ENCODE measurements around the gene MAD2L1BP.
"Not testable (repeated sequence)": the region's sequence is repeated elsewhere in the genome, so short reads cannot be mapped to it uniquely, and the experiment has no call there.

MAD2L1BP gene

DNA sequence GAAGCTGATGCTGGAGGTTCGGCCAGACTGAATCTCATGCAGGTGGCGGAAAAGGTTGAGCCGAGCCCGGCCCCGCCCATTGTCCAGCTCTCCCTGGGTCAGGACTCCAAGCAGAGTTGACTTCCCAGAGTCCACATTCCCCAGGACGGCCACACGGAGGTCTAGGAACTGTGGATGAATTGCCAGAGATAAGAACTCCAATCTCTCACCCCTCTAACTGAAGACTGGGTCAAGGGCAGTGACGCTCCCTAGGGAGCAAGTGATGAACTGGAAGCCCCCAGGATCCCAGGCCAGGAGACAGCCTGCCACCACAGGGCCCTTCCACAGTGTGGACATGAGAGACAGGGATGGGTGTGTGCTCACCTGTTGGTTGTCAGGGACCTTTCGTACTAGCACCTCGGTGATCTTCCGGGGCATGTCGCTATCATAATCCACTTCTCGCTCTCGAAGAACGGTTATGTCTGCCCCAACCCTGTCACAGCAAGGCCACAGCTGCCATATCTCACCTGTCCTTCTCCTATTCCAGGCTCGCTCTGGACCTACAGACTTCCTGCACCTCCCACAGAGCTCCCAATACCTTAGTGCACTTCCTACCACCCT is 10.1 kb upstream of the MAD2L1BP start:
- DNase-seq (ENCODE audit: low read depth in 3 of 3) = no peak

GRCh38 chr6:43627008-43627825 is 8.4 kb upstream of the MAD2L1BP start:
- DNase-seq (ENCODE audit: low read depth in 3 of 3) = no peak

DNA sequence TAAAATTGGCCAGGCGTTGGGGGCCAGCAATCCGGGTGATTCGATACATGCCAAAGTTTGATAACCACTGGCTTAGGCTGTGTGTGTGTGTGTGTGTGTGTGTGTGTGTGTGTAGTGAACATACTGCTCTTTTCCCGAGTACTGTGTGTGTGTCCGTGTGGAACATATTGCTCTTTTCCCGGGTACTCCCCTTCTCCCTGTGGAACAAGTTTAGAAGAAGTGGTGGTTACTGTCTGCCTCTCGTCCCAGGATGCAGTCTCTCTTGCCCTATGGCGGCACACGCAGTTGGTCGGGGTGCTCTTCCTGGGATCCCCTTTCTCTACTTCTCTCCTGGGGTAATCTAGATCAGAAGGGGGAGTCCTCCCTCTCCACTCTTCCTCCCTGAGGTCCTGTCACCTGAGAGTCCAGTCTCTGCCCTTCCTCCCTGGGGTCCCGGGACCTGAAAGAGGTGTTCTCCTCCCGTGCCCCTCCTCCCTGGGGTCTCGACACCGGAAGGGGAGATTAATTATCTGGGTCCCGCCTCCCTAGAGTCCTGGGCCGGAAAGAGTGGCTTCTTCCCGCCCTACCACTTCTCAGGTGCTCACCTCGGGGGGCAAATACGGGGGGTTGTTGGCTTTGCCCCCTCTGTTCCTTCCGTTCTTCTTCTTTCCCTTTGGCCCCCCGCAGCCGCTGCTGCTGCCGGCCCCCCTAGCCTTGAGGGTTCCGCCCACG is 7.1 kb upstream of the MAD2L1BP start:
- peak in 2 of 3 experiments; percentile 26 to 32 for DNase-seq (ENCODE audit: low read depth in 3 of 3)

DNA sequence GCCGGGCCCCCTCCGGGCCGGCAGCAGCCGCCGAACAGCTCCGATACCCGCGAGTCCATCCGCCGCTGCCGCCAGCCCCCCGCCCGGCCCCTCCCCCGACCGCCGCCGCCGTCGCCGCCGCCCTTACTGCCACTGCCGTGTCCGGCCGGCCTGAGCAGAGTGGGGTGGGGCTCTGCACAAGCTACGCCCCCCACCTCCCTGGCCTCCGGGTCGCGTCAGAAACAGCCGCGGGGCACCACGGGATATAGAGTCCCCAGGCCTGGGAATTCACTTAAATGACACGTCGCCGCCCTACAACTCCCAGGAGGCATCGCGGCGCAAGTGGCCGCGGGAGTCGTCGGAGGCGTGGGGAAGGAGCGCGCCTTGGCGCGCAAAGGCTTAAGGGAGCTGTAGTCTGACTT is 6.5 kb upstream of the MAD2L1BP start, which contains the start of gene GTPBP2:
GTPBP2 (minus strand) TSS at position 161 of the 401 bp plus-strand sequence; CDS start at position 59, 102 bp downstream.
- peak; percentile 83 to 96 (median 92) for DNase-seq (ENCODE audit: low read depth in 3 of 3)

- peak; percentile 62 to 74 (median 69) for DNase-seq (ENCODE audit: low read depth in 3 of 3)
These were observed 5.9 kb upstream of the MAD2L1BP start for GRCh38 chr6:43629505-43630300.

DNA sequence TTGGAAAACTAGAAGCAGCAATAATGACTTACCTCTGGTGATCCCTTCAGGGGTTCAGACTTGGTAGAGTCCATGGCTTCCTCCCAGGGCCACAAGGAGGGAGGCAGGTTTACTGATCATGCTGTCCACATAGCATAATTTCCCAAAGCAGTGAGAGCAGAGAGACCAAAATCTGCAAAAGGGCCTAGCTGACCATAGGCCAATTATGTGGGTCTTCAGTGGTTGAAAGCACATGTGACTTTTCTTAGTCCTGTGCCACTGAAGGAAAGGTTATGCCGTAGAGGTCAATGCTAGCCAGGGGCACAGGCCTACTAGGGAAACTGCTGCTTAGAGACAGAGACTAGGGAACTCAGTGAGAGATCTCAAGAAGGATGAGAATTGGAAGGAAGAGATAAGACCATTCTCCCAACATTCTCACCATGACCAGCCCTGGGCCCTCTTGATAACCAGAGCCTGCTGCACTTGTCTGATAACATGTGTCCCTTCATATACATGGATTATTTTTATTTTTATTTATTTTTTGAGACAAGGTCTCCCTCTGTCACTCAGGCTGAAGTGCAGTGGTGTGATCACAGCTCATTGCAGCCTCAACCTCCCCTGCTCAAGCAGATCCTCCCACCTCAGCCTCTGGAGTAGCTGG is 4.5 kb upstream of the MAD2L1BP start:
- no peak for DNase-seq (ENCODE audit: low read depth in 3 of 3)

DNA sequence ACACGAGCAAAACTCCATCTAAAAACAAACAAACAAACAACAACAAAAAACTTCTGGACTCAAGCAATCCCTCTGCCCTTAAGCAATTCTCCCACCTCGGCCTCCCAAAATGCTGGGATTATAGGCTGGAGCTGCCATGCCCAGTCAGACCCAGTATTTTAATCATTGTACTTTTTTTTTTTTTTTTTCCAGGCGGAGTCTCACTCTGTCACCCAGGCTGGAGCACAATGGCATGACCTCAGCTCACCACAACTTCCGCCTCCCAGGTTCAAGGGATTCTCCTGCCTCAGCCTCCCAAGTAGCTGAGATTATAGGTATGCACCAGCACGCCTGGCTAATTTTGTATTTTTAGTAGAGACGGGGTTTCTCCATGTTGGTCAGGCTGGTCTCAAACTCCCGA is 2.6 kb upstream of the MAD2L1BP start:
- DNase-seq (ENCODE audit: low read depth in 3 of 3) = not testable (repeated sequence)

DNA sequence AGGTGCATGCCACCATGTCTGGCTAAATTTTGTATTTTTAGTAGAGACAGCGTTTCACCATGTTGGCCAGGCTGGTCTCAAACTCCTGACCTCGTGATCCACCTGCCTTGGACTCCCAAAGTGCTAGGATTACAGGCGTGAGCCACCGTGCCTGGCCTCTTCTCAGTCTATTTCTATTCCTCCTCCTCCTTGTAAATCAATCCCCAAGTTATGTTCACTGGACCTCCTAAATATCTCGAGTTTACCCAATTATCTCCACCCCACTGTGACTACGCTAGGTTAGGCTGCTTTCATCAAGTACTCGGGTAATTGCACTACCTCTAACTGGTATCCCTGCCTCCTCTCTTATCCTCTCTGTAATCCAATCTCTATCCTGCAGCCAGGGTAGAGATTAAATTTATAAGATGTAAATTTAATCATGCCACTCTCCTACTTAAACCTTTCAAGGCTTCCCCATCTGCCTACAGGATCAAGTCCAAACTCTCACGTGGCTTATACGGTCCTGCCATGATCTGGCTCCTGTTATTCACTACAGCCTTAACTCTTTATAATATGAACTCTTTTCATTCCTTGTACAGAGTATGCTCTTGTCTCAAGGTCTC is 837 bp upstream of the MAD2L1BP start:
- no peak for DNase-seq (ENCODE audit: low read depth in 3 of 3)

GRCh38 chr6:43636308-43636659 is 644 bp downstream of the MAD2L1BP start:
- DNase-seq (ENCODE audit: low read depth in 3 of 3) = no peak

GRCh38 chr6:43639984-43640800 is 4.6 kb downstream of the MAD2L1BP start:
- no peak for DNase-seq (ENCODE audit: low read depth in 3 of 3)

DNA sequence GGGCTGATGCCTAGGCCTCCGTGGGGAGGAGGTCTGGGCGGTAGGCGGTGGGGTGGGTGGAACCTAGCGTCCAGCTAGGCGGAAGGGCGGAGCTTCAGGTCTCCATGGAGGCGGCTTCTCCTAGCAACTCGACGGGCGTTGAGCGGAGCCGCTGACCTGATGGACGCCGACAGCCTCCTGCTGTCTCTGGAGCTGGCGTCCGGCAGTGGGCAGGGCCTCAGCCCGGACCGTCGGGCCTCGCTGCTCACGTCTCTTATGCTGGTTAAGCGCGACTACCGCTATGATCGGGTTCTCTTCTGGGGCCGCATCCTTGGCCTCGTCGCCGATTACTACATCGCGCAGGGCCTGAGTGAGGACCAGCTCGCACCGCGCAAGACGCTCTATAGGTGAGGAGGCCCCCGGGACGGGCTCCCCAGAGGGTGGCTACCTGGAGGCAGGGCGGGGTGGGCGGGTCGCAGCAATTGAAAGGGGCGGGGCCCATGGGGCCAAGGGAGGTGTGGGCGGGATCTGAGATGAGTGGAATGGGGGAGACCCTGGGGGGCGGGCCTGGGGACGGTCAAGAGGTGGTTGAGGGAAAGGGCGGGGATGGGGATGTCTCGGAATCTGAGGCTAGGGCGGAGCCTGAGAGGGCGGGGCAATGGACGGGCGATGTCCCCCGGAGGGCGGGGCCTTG is 9.4 kb downstream of the MAD2L1BP start, which contains the start of gene RSPH9:
RSPH9 (plus strand) TSS at position 97 of the 673 bp plus-strand sequence; CDS start at position 160, 63 bp downstream.
- DNase-seq (ENCODE audit: low read depth in 3 of 3) = peak; percentile 34 to 47 (median 44)

- no peak for DNase-seq (ENCODE audit: low read depth in 3 of 3)
These were observed 9.9 kb downstream of the MAD2L1BP start for GRCh38 chr6:43645613-43645964.

- no peak for DNase-seq (ENCODE audit: low read depth in 3 of 3)
These were observed 12.0 kb downstream of the MAD2L1BP start for GRCh38 chr6:43647613-43648012.

GRCh38 chr6:43648248-43648647 is 12.6 kb downstream of the MAD2L1BP start:
- no peak for DNase-seq (ENCODE audit: low read depth in 3 of 3)

DNA sequence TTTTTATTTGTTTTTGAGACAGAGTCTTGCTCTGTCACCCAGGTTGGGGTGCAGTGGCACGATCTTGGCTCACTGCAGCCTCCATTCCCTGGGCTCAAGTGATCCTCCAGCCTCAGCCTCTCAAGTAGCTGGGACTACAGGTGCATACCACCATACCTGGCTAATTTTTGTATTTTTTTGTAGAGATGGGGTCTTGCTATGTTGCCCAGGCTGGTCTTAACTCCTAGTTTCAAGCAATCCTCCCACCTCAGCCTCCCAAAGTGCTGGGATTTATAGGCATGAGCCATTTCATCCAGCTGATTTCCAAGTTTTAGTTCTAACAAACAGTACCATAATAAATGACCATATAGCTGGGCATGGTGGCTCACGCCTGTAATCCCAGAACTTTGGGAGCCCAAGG is 17.2 kb downstream of the MAD2L1BP start:
- DNase-seq (ENCODE audit: low read depth in 3 of 3) = not testable (repeated sequence)

GRCh38 chr6:43657221-43657802 is 21.7 kb downstream of the MAD2L1BP start:
- no peak for DNase-seq (ENCODE audit: low read depth in 3 of 3)

- no peak for DNase-seq (ENCODE audit: low read depth in 3 of 3)
These were observed 22.5 kb downstream of the MAD2L1BP start for GRCh38 chr6:43658161-43658560.

- DNase-seq (ENCODE audit: low read depth in 3 of 3) = not testable (repeated sequence)
These were observed 27.3 kb downstream of the MAD2L1BP start for GRCh38 chr6:43662948-43663347.

DNA sequence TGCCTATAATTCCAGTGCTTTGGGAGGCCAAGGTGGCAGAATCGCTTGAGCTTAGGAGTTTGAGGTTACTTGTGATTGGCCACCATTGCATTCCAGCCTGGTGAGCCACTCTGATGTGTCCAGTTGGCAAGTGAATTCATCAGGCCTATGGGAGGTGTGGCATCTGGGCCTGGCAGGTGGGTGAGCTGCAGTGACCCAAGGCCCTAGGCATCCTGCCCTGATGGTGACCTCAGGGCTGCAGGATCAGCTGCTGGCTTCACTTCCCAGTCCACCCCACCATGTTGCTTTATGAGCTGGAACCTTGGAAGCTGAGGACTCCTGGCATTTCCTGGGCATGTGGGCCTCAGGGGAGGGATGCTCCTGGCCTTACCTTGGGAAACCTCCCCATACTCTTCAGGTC is 29.7 kb downstream of the MAD2L1BP start:
- DNase-seq (ENCODE audit: low read depth in 3 of 3) = no peak

Data from stimulated activated CD4-positive, alpha-beta T cell treated with anti-CD3 and anti-CD28 coated beads, TNF-alpha, amount 100 ng/mL, for 4 hours (primary cell).